HG02938 (cell line): ENCODE data around the gene PHC2.

ENCODE experiments used
- ATAC-seq: cut with Tn5 transposase; IDR thresholded peaks from one replicate; pipeline ENCODE4 v1.9.1; 2021; ENCODE audit warnings: mild to moderate bottlenecking, moderate library complexity; ENCODE audit not compliant: unreplicated experiment

Gene PHC2

DNA sequence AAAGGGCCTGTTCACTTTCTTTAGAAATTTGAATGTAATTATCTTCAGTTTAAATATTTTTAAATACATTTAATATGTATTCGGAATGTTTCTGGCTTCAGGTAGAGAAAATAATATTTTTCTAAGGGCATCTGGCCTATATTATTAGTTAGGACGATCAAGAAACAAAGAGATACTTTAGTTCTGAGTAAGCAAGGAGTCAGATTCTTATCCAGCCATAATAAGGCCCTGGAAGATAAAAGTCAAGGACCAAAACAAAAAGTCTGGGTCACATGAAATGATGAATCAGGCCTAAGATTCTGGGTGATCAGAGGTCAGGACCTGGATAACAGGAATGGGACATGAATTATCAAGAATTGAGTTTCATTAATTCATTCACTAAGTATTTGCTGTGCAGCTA lies 6.3 kb downstream of the PHC2 start:
- no peak for ATAC-seq

DNA sequence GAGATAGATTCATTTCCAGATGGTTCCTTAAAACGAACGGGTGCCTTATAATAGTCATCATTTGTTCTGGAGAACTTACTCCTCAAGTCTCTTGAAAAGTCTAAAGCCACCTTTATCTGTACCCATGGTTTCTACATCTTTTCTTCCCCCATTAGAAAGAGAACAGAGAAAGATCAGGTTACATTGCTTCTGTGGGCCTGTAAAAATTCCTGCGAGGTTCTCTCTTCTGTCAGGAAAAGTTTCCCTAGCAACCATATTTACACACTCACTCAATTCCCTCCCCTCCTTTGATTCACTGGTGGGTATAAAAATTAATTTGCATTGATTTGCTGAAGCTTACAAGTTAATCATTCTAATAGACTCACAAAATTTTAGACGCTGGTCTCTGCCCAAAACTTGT lies 6.7 kb downstream of the PHC2 start:
- no peak for ATAC-seq

GRCh38 chr1:33420870-33421775 lies 9.8 kb downstream of the PHC2 start:
- no peak for ATAC-seq

- ATAC-seq, result no peak
Observed at GRCh38 chr1:33418811-33419210, 12.1 kb downstream of the PHC2 start.

DNA sequence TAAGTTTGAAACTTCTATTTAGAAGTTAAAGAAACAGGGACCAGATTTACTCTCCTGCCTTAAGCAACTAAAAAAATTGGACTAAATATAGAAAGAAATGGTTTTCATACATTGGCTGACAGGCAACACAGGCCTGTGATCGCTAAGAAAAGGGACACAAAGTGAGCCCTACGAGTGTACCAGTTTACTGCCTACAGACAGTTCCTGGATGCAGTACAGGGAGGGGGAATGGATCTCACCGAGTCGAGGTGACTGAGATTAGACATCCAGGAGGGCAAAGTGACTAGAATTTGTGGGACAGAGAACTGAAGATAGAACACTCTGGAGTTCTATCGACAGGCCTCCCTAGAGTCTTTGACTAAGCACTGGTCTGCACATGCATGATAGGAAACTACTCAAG lies 16.0 kb downstream of the PHC2 start:
- no peak for ATAC-seq

DNA sequence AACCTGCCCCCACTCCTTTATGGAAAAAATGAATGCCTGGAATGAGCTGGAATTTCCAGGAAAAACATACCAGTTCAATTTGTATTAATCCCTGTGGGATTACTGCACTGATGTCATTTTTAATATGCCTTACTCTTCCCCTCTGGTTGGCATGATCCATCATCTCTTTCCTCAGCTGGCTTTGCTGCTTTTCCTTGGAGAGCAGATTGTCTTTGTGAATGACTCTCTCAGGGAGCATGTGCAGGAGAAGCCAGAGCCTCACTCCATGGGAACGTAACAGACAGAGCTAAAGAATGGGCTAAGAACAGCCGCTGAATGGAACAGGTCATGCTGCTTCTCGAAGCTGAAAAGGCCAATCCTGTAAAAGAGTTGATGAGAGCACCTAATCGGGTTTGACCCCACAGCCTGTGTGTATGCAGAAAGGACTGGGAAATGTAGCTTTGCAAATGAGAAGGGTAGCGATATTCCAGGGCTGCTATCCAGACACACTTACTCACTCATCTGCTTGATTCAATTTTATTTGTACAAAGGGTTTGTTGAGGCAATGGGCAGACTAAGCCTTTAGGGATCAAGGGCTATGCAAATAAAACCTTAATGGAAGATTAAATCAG lies 20.7 kb downstream of the PHC2 start:
- no peak for ATAC-seq

GRCh38 chr1:33408093-33408436 lies 22.8 kb downstream of the PHC2 start:
- no peak for ATAC-seq

DNA sequence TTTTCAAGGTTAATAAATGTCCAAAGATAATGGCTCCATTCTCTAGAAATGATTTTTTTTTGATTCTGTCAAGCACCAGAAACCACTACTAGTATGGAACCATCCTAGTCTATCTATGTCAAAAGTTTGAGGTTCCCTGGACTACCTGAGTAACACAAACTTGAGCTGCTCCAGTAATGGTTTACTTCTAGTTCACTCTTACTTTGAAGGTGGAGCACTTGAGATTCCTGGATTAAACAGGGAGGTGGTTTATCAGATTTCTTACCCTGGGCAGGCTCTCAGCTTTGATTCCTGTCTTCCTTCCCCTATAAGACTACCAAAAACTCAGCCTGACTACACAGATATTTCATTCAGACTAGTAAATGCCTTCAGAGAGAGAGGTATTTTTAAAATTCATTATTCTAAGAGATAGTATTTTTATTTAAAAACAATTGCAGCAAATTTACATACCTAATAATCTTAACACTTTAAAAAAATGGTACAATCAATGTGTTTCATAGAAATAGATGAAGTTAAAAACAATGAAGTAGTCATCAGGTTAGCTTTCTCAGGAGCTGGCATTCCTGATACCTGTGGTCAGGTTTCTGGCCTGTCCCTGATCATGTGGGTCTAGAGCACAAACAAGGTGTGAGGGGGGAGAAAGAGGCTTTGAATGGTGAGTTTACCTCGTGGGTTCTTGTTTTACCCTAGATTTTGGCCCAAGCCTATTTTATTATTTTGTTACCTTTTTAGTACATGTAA lies 23.4 kb downstream of the PHC2 start:
- ATAC-seq, result no peak

- ATAC-seq, result no peak
Observed at GRCh38 chr1:33402206-33402605, 28.7 kb downstream of the PHC2 start.

- no peak for ATAC-seq
Observed at GRCh38 chr1:33401471-33401870, 29.4 kb downstream of the PHC2 start.

DNA sequence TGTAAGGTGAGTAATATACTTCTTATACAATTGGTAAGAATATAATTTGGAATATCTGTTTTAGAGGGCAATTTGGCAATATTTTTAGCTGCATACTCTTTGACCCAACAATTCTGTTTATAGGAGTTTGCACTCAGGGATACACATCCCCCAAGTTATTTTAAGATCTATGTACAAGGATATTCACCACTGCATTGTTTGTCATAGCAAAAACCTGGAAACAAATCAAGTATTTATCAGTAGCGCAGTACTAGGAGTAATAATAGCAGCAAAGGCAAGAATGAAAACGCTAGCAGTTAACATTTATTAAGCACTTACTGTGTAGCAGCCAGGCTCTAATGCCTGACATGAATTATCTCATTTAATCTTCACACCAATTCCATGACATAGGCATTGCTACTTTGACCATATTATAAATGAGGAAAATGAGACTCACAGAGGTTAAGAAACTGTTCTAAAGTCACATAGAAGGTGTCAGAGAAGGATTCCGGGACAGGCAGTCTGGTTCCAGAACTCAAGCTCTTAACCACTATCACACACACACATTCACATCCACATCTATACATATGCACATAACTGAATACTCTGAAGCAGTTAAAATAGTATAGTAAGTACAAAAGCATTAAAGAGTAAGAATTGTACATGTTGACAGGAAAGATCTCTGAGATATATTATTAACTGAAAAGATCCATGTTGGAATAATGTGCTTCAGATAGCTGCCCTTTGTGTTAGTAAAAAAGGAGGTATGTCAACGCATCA lies 30.6 kb downstream of the PHC2 start:
- no peak for ATAC-seq

- ATAC-seq, result no peak
Observed at GRCh38 chr1:33399375-33399774, 31.5 kb downstream of the PHC2 start.

- no peak for ATAC-seq
Observed at GRCh38 chr1:33397994-33398393, 32.9 kb downstream of the PHC2 start.

DNA sequence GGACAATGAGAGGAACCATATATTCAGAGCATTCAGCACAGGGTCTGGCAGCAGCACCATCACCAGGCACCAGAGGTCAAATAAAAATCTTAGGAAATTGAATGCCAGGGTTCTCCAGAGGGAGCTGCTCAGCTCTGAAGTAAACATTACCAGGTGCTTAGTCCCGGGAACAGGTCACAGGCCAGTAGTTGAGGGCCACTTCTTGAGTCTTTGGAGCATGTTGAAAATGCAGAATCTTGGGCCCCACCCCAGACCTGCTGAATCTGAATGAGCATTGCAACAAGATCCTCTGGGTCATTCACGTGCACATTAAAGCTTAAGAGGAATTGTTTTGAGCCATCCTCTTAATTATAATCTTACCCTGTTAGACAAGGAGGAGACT lies 33.8 kb downstream of the PHC2 start:
- no peak for ATAC-seq

DNA sequence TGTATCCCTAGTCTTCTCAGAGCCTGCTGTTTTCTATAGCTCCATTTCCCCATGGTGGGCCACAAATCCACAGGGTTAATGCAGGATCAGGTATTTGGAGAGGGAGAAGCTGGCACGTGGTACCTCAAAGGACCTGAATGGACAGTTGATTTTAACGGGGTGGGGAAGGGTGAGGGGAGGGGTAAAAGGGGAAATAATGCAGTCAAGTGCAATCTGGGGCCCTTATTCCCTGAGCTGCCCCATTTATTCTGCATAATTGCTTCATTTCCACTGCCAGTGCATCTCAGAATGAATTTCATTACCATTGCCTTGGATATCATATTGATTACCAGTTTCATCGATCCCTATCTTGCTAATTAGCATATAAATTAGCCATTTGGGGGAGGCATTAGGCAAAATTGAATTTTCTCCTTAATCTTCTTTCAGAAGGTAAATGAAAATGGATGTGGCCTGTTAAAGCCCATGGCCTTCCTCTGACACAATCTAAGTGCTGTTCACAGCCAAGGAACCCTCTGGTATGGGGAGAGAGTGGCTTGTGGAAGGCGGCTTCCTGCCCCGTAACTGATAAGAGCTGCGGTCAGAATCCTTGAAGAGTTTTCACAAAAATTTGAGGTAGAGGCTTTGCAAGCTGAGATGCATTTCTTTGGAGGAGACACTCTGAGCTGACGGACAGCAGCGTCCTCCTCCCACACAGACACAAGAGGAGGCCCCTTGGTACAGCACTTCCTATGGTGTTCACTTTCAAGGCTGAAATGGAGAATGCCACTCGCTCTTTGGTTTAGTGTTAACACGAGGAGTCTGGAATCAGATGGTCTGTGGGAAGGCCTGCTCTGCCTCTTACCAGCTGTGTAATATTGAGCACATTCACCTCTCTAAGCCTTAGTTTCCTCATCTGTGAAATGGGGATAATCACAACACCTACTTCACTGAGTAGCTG lies 34.4 kb downstream of the PHC2 start:
- ATAC-seq, result no peak

- no peak for ATAC-seq
Observed at GRCh38 chr1:33394770-33395169, 36.1 kb downstream of the PHC2 start.

DNA sequence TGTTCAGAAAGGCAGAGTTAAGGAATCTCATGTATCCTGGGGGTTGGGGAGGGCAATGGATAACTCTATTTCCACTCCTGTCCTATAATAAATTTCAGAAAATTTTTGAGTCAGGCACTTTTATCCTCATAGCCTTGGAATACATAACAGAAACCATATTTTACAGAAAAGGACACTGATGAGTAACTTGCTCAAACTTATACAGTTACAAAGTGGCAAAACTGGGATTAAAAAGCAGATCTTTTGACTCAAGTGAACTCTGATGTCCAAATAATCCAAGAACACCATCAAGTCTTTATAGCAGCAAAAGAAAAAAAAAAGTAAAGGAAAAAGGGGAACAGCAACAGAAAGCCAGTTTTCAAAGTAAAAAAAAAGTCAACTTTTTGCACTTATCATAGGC lies 36.9 kb downstream of the PHC2 start:
- ATAC-seq, result no peak

DNA sequence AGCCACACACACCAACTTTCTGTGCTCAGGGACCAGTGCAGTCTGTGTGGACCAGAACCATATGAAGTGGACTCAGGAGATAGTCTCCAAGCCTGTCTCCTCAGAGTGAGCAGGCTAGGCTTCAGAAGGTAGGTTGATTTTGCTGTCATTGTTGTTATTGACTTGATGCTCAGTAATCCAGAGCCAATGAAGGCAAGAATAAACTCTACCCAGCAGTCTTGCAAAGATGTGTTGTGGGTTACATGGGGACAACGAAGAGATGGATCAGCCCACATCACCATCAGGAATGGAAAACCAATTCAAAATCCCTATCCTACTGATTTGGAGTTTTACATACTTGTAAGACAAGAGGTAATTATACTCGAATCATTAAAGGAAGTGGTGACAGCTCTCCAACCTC lies 37.4 kb downstream of the PHC2 start:
- no peak for ATAC-seq

GRCh38 chr1:33392639-33393038 lies 38.3 kb downstream of the PHC2 start:
- no peak for ATAC-seq

DNA sequence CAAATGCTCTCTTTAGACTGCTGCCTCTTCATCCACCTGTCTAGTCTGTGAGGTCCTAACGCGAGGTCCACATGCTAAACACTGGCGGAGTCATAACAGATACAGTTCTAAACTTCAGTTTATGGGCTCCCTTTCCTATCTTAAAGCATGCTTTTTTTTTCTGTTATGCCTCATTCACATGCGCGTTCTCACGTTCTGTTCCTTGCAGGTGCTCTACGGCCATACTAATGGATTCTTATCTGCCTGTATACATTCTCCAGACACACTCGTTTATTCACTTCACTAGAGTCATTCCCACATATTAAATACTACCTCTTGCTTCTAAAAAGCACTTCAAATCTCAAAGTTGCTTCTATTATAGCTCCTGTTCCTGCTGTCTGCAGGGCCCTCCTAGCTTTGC lies 38.7 kb downstream of the PHC2 start:
- ATAC-seq, result no peak
